Neuronal stem cell (in vitro differentiated cells): Measurements from ENCODE around the gene SORCS2.

Experiments used
- DNase-seq: peaks from one replicate; pipeline ENCODE4 v3.0.0-alpha.2; 2013; ENCODE audit warnings: low spot score
- H2AFZ ChIP-seq: one replicate; pipeline ENCODE4 v1.6.1; 2013; ENCODE audit warnings: mild to moderate bottlenecking, low read length, inconsistent platforms
- H2AK5ac ChIP-seq: 2 replicates; pipeline ENCODE4 v1.6.1; 2013; ENCODE audit warnings: low read depth, mild to moderate bottlenecking, inconsistent platforms, low read length, moderate library complexity, mixed read lengths
- H2BK120ac ChIP-seq: 2 replicates; pipeline ENCODE4 v1.6.1; 2013; ENCODE audit warnings: low read depth, mild to moderate bottlenecking, inconsistent platforms, low read length, moderate library complexity, mixed read lengths
- H2BK12ac ChIP-seq: one replicate; pipeline ENCODE4 v1.6.1; 2013; ENCODE audit warnings: low read length, inconsistent platforms
- H2BK15ac ChIP-seq: 2 replicates; pipeline ENCODE4 v1.6.1; 2013; ENCODE audit warnings: mild to moderate bottlenecking, low read length, inconsistent platforms, mixed read lengths
- H2BK5ac ChIP-seq: one replicate; pipeline ENCODE4 v1.6.1; 2013; ENCODE audit warnings: inconsistent platforms, mild to moderate bottlenecking, low read length, moderate library complexity
- H3K14ac ChIP-seq: one replicate; pipeline ENCODE4 v1.6.1; 2013; ENCODE audit warnings: low read length, inconsistent platforms
- H3K18ac ChIP-seq: 2 replicates; pipeline ENCODE4 v1.6.1; 2013; ENCODE audit warnings: low read length, inconsistent platforms
- H3K23ac ChIP-seq: 2 replicates; pipeline ENCODE4 v1.6.1; 2013; ENCODE audit warnings: low read depth, mild to moderate bottlenecking, mixed read lengths, low read length, inconsistent platforms; ENCODE audit not compliant: poor library complexity
- H3K27ac ChIP-seq: replicated peaks from 3 replicates; pipeline ENCODE4 v1.5.1; 2013; ENCODE audit warnings: low read length, inconsistent platforms
- H3K27me3 ChIP-seq, 3 experiments: 2 replicates each; pipeline ENCODE4 v1.6.1; 2013; ENCODE audit warnings: low read length in 3 of 3, mild to moderate bottlenecking in 2 of 3, inconsistent platforms in 1 of 3, low read depth in 1 of 3, mixed read lengths in 1 of 3, moderate library complexity in 1 of 3; ENCODE audit not compliant: control insufficient read depth in 3 of 3, insufficient read depth in 3 of 3
- H3K36me3 ChIP-seq, 2 donors: replicated peaks in 1 of 2; 2 replicates each; pipeline ENCODE4 v1.6.1; 2013; ENCODE audit warnings: low read length in 2 of 2; ENCODE audit not compliant: control insufficient read depth in 2 of 2, insufficient read depth in 2 of 2
- H3K4ac ChIP-seq: 2 replicates; pipeline ENCODE4 v1.6.1; 2013; ENCODE audit warnings: inconsistent platforms, mild to moderate bottlenecking, low read length, moderate library complexity
- H3K4me1 ChIP-seq, 2 donors: 1 replicate in 1 of 2; 2 replicates in 1 of 2; pipeline ENCODE4 v1.6.1; 2013; ENCODE audit warnings: low read length in 2 of 2, low read depth in 1 of 2; ENCODE audit not compliant: control insufficient read depth in 2 of 2, insufficient read depth in 1 of 2
- H3K4me2 ChIP-seq: one replicate; pipeline ENCODE4 v1.6.1; 2013; ENCODE audit warnings: mild to moderate bottlenecking, low read length, inconsistent platforms; ENCODE audit not compliant: insufficient read depth, poor library complexity, severe bottlenecking
- H3K4me3 ChIP-seq, 2 donors: 2 replicates each; pipeline ENCODE4 v1.5.1; 2013; ENCODE audit warnings: low read length in 2 of 2, mild to moderate bottlenecking in 2 of 2, inconsistent platforms in 1 of 2, moderate library complexity in 1 of 2
- H3K79me1 ChIP-seq: one replicate; pipeline ENCODE4 v1.6.1; 2013; ENCODE audit warnings: low read depth, mild to moderate bottlenecking, inconsistent platforms, low read length, moderate library complexity
- H3K9ac ChIP-seq: one replicate; pipeline ENCODE4 v1.6.1; 2013; ENCODE audit warnings: mild to moderate bottlenecking, low read depth, low read length, inconsistent platforms; ENCODE audit not compliant: poor library complexity
- H3K9me3 ChIP-seq, 2 donors: replicated peaks in 1 of 2; 2 replicates each; pipeline versions ENCODE3 to v1.6.1; 2013; ENCODE audit warnings: low read length in 2 of 2, mild to moderate bottlenecking in 2 of 2, inconsistent platforms in 1 of 2, low read depth in 1 of 2, mixed read lengths in 1 of 2, moderate library complexity in 1 of 2; ENCODE audit not compliant: control insufficient read depth in 2 of 2, insufficient read depth in 1 of 2
- H4K8ac ChIP-seq: one replicate; pipeline ENCODE4 v1.6.1; 2013; ENCODE audit warnings: low read depth, mild to moderate bottlenecking, inconsistent platforms, low read length, moderate library complexity
- H4K91ac ChIP-seq: one replicate; pipeline ENCODE4 v1.6.1; 2013; ENCODE audit warnings: low read length, low read depth, mild to moderate bottlenecking, inconsistent platforms; ENCODE audit not compliant: poor library complexity
- WGBS, 2 donors: extraction: QIAGEN DNeasy Blood & Tissue Kit; methylation state at CpG; one replicate each; pipeline ENCODE4 v1.1.7; 2013; ENCODE audit warnings: missing lambda C conversion rate in 2 of 2, mixed read lengths in 1 of 2; ENCODE audit not compliant: insufficient read length in 2 of 2, insufficient replicate concordance in 1 of 2; ENCODE audit errors: extremely low coverage in 2 of 2; 5-methylcytosine and 5-hydroxymethylcytosine counted together

SORCS2 gene

GRCh38 chr4:7431696-7432530 is 239.6 kb downstream of the SORCS2 start:
- no peak overlapping the region for H3K4me3 ChIP-seq
- peak overlapping the region; percentile 23 for H2AK5ac ChIP-seq
- no peaks in the 10 kb centered on the region for H3K27me3 ChIP-seq
- peaks cover 0 to 30% of the 10 kb centered on the region in 2 donors for H3K4me1 ChIP-seq
- peak overlapping the region; percentile 65 for H2BK15ac ChIP-seq
- no CpG with 5 or more reads among the region's 27 CpGs for WGBS, 2 donors
- no peak overlapping the region for H3K18ac ChIP-seq
- no peak overlapping the region for H3K23ac ChIP-seq
- H3K4ac ChIP-seq: no peak overlapping the region
- H3K36me3 ChIP-seq: no peaks in the 10 kb centered on the region
- H3K9ac ChIP-seq: no peak overlapping the region
- no peak overlapping the region for H4K8ac ChIP-seq
- H3K4me2 ChIP-seq: no peak overlapping the region
- H2AFZ ChIP-seq: no peak overlapping the region
- no peak overlapping the region for H2BK120ac ChIP-seq
- no peaks in the 10 kb centered on the region for H3K79me1 ChIP-seq
- no peak overlapping the region for H4K91ac ChIP-seq
- peak overlapping the region; percentile 58 for H2BK12ac ChIP-seq
- H3K14ac ChIP-seq: peak overlapping the region; percentile 31
- no peak overlapping the region for H3K27ac ChIP-seq
- no peak overlapping the region for H2BK5ac ChIP-seq
- DNase-seq: no peak
- H3K9me3 ChIP-seq: no peaks in the 10 kb centered on the region

DNA sequence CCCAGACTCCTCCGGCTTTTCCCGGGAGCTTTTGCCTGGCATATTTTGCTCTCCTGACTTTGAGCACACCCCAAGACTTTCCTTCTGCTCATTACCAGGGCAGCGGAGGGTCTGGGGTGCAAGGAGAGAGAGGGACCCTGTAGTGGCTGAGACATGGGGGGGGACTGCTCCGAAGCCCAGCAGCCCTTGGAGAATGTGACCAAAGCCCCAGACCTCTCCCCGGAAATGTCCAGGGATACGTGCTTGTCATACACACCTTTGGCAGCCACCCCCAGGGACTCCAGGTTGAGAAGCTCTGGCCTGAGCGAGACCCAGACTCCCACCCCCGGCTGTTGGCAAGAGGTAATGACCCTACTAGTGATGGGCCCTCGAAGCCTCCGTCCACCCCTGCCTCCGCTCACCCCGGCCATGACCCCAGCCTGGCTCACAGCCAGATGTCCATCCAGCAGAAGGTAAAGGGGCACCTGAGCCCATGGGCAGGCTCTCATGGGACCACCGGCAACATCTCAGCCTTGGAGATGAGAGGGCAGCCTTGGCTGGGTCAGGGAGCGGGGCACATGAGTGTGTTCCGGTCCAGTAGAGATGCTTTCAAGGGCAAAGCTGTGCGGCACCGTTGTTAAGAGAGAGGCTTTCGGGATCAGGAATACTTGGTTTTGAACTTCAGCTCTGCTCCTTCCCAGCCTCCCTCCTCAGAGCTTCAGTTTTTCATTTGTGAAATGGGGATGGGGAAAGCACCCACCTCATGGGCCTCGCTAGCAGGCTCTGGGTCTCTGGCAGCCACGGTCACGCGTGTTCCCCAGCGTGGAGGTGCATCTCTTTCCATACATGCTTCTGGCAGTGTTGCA is 240.4 kb downstream of the SORCS2 start:
- no peak overlapping the region for H4K91ac ChIP-seq
- H2BK12ac ChIP-seq: no peak overlapping the region
- no CpG with 5 or more reads among the region's 23 CpGs for WGBS, 2 donors
- no peak overlapping the region for H4K8ac ChIP-seq
- no peak overlapping the region for H3K23ac ChIP-seq
- H2BK120ac ChIP-seq: no peak overlapping the region
- no peaks in the 10 kb centered on the region for H3K9me3 ChIP-seq
- H3K27me3 ChIP-seq: no peaks in the 10 kb centered on the region
- no peak overlapping the region for H3K4ac ChIP-seq
- H3K4me1 ChIP-seq: peaks cover 0 to 25% of the 10 kb centered on the region in 2 donors
- H3K14ac ChIP-seq: no peak overlapping the region
- no peak overlapping the region for H3K4me3 ChIP-seq
- peak overlapping the region; percentile 3 for H2BK15ac ChIP-seq
- H3K18ac ChIP-seq: peak overlapping the region; percentile 27
- no peaks in the 10 kb centered on the region for H3K36me3 ChIP-seq
- no peak overlapping the region for H2BK5ac ChIP-seq
- H2AFZ ChIP-seq: no peak overlapping the region
- no peak overlapping the region for H2AK5ac ChIP-seq
- H3K79me1 ChIP-seq: no peaks in the 10 kb centered on the region
- H3K9ac ChIP-seq: no peak overlapping the region
- H3K27ac ChIP-seq: no peak overlapping the region
- H3K4me2 ChIP-seq: no peak overlapping the region
- no peak for DNase-seq

- peak overlapping the region; percentile 44 for H3K18ac ChIP-seq
- peak overlapping the region; percentile 31 for H3K14ac ChIP-seq
- peak overlapping the region; percentile 17 for H3K23ac ChIP-seq
- H3K4me2 ChIP-seq: no peak overlapping the region
- peak overlapping the region; percentile 2 for H3K9ac ChIP-seq
- H2BK12ac ChIP-seq: peak overlapping the region; percentile 14
- no peak overlapping the region for H4K8ac ChIP-seq
- H3K27me3 ChIP-seq: no peaks in the 10 kb centered on the region
- H2AFZ ChIP-seq: no peak overlapping the region
- no peaks in the 10 kb centered on the region for H3K79me1 ChIP-seq
- no peak overlapping the region for H2BK120ac ChIP-seq
- peak overlapping the region; percentile 96 for H2AK5ac ChIP-seq
- no peak overlapping the region for H2BK5ac ChIP-seq
- H3K9me3 ChIP-seq: no peaks in the 10 kb centered on the region
- peak overlapping the region; percentile 26 for H2BK15ac ChIP-seq
- DNase-seq: no peak
- no peak overlapping the region for H3K4ac ChIP-seq
- H3K4me3 ChIP-seq: peak overlapping the region in 1 of 2 donors; percentile 30
- H3K27ac ChIP-seq: no peak overlapping the region
- no peaks in the 10 kb centered on the region for H3K36me3 ChIP-seq
- H3K4me1 ChIP-seq: peaks cover 0 to 18% of the 10 kb centered on the region in 2 donors
- WGBS, 2 donors: no CpG with 5 or more reads among the region's 28 CpGs
- H4K91ac ChIP-seq: no peak overlapping the region
Observed at GRCh38 chr4:7433376-7434140, 241.2 kb downstream of the SORCS2 start.
